Calu3 (cell line): ENCODE measurements around the gene STK36. TPM values are rescaled to one million over a fixed set of nuclear protein-coding genes. Genes with fewer than 3 reads are reported as not detected.

ENCODE experiments used
- Bru-seq: library from RNA; stranded (reverse); fragments of 400-500 nt; gene quantifications from one replicate; lab custom pipeline; 2021; lab: Mats Ljungman, UMichigan
- BruChase-seq, 2 experiments: library from RNA; stranded (reverse); fragments of 400-500 nt; gene quantifications; one replicate each; lab custom pipeline; 2021; lab: Mats Ljungman, UMichigan
- BruUV-seq: library from RNA; stranded (reverse); fragments of 400-500 nt; replicated peaks from 2 replicates; lab custom pipeline; 2021; lab: Mats Ljungman, UMichigan
- CTCF ChIA-PET: fragments of 300-600 bp; sonication (Branson Sonifier 250); formaldehyde crosslinking; loops from one replicate; lab custom pipeline; 2022; ENCODE audit warnings: antibody characterized with exemption; lab: Charles Lee
- DNase-seq: peaks from one replicate; pipeline ENCODE4 v3.0.0; 2022
- H3K27ac Mint-ChIP-seq: one replicate; pipeline ENCODE4 v1.8.0; 2022; ENCODE audit warnings: mixed read lengths; ENCODE audit not compliant: unreplicated experiment
- H3K27me3 Mint-ChIP-seq: one replicate; pipeline ENCODE4 v1.8.0; 2022; ENCODE audit warnings: mixed read lengths; ENCODE audit not compliant: unreplicated experiment
- H3K36me3 Mint-ChIP-seq: one replicate; pipeline ENCODE4 v1.8.0; 2022; ENCODE audit warnings: mild to moderate bottlenecking, moderate library complexity, mixed read lengths; ENCODE audit not compliant: insufficient read depth, unreplicated experiment
- H3K4me1 Mint-ChIP-seq: one replicate; pipeline ENCODE4 v1.8.0; 2022; ENCODE audit warnings: mild to moderate bottlenecking, low read depth, mixed read lengths; ENCODE audit not compliant: unreplicated experiment
- H3K4me3 Mint-ChIP-seq: one replicate; pipeline ENCODE4 v1.8.0; 2022; ENCODE audit warnings: mild to moderate bottlenecking, low read depth, moderate library complexity, mixed read lengths; ENCODE audit not compliant: unreplicated experiment
- H3K9me3 Mint-ChIP-seq: one replicate; pipeline ENCODE4 v1.8.0; 2022; ENCODE audit warnings: low read depth, mixed read lengths; ENCODE audit not compliant: unreplicated experiment
- intact Hi-C: fragments of 100-400 bp; cut with micrococcal nuclease; formaldehyde crosslinking; loops from one replicate; pipeline ENCODE4 v1.10.0; 2022; ENCODE audit not compliant: unreplicated experiment
- long read RNA-seq: library from polyadenylated mRNA; stranded (forward); transcript quantifications from one replicate; pipeline ENCODE4 v2.0.0, GENCODE V29; 2022
- total RNA-seq: library from RNA; stranded (reverse); gene quantifications from 2 replicates; pipeline ENCODE4 v1.2.3, GENCODE V29; 2022
- TF ChIP-seq, protein P1 (sequence below): fragments of 200-600 bp; IDR thresholded peaks from one replicate; pipeline ENCODE4 v1.8.0; 2022; ENCODE audit warnings: antibody characterized with exemption; ENCODE audit not compliant: unreplicated experiment

Gene STK36, protein sequence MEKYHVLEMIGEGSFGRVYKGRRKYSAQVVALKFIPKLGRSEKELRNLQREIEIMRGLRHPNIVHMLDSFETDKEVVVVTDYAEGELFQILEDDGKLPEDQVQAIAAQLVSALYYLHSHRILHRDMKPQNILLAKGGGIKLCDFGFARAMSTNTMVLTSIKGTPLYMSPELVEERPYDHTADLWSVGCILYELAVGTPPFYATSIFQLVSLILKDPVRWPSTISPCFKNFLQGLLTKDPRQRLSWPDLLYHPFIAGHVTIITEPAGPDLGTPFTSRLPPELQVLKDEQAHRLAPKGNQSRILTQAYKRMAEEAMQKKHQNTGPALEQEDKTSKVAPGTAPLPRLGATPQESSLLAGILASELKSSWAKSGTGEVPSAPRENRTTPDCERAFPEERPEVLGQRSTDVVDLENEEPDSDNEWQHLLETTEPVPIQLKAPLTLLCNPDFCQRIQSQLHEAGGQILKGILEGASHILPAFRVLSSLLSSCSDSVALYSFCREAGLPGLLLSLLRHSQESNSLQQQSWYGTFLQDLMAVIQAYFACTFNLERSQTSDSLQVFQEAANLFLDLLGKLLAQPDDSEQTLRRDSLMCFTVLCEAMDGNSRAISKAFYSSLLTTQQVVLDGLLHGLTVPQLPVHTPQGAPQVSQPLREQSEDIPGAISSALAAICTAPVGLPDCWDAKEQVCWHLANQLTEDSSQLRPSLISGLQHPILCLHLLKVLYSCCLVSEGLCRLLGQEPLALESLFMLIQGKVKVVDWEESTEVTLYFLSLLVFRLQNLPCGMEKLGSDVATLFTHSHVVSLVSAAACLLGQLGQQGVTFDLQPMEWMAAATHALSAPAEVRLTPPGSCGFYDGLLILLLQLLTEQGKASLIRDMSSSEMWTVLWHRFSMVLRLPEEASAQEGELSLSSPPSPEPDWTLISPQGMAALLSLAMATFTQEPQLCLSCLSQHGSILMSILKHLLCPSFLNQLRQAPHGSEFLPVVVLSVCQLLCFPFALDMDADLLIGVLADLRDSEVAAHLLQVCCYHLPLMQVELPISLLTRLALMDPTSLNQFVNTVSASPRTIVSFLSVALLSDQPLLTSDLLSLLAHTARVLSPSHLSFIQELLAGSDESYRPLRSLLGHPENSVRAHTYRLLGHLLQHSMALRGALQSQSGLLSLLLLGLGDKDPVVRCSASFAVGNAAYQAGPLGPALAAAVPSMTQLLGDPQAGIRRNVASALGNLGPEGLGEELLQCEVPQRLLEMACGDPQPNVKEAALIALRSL (N-terminal part only)
- total RNA-seq, result 42.4 and 50.6 TPM in 2 replicates
- percentile 57 among the genes with signal in this experiment for Bru-seq, nascent RNA
- percentile 68 among the genes with signal in this experiment for BruChase-seq, experiment 1, labeled RNA remaining after a 6-hour chase
- percentile 69 among the genes with signal in this experiment for BruChase-seq, experiment 2, labeled RNA remaining after a 2-hour chase
- long read RNA-seq, full-length matches to known transcripts, result 7 of 16 reads
- long read RNA-seq, partial matches to known transcripts, result 3 of 16 reads
- long read RNA-seq, other reads (novel, unspliced or antisense), result 6 of 16 reads

DNA sequence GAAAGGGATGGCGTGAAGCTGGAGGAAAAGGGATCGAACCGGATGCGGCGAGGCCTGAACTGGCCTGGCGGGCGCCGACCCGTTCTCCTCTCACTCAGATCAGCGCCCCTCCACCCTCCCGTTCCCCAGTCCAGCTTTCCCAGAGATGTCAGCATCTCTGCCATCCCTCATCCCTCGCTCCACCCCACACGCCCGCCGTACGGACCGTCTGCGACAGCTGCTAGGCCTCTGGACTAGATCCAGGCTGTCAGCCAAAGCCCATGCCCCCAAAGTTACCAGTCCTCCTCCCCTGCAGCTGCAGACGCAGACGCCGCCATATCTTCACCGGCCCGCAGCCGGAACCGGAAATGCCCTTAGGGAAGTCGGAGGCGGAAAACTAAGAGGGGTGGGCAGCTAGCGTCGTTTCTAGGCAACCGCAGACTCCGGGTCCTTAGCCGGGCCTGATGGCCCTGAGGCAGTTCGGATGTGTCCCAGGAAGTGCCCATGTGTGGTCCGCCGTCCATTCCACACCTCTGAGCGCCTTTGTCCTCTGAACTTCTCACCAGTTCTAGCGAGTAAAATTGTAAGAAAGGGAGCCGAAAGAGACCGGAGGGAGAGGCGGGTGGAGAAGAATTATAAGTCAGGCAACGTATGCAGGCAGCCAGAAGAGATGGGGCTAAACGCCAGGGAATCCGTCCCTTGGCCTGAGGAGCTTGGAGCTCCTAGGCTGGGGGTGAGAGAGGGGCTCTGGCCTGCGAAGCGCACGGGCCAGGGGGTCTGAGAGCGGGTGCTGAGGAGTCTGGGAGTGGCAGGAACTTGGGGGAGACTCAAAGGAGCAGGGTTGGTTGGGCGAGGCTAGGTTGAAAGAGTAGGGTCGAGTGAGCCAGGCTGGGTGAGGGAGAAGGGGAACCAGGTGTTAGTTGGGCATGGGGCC is at the start of gene STK36, which contains the start of gene RNF25:
STK36 (plus strand) TSS at position 433 of the 913 bp plus-strand sequence. CDS start 744 bp downstream, outside the sequence.
RNF25 (minus strand) TSS at position 349 of the 913 bp plus-strand sequence; CDS start at position 317, 32 bp downstream.
- no TSS peak for BruUV-seq
- H3K4me3 Mint-ChIP-seq, result peak within 1 kb of the TSS; percentile 88
- no peaks in the 10 kb centered on the region for H3K9me3 Mint-ChIP-seq
- intact Hi-C loops, result no loop called here
- no peaks in the 10 kb centered on the region for H3K27me3 Mint-ChIP-seq
- peak; percentile 82 for DNase-seq
- TF ChIP-seq, protein P1, sequence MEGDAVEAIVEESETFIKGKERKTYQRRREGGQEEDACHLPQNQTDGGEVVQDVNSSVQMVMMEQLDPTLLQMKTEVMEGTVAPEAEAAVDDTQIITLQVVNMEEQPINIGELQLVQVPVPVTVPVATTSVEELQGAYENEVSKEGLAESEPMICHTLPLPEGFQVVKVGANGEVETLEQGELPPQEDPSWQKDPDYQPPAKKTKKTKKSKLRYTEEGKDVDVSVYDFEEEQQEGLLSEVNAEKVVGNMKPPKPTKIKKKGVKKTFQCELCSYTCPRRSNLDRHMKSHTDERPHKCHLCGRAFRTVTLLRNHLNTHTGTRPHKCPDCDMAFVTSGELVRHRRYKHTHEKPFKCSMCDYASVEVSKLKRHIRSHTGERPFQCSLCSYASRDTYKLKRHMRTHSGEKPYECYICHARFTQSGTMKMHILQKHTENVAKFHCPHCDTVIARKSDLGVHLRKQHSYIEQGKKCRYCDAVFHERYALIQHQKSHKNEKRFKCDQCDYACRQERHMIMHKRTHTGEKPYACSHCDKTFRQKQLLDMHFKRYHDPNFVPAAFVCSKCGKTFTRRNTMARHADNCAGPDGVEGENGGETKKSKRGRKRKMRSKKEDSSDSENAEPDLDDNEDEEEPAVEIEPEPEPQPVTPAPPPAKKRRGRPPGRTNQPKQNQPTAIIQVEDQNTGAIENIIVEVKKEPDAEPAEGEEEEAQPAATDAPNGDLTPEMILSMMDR, result no peak
- H3K36me3 Mint-ChIP-seq, result peaks cover 34% of the 10 kb centered on the region
- peaks cover 16% of the 10 kb centered on the region for H3K4me1 Mint-ChIP-seq
- H3K27ac Mint-ChIP-seq, result peak within 1 kb of the TSS; percentile 68
- CTCF ChIA-PET, result interaction anchor here (0.6 to 1.9 kb wide), 9 partner anchors 13 to 1765 kb away, joined by 3 to 12 read pairs (median 5); partner anchors contain the start of gene TTLL4

DNA sequence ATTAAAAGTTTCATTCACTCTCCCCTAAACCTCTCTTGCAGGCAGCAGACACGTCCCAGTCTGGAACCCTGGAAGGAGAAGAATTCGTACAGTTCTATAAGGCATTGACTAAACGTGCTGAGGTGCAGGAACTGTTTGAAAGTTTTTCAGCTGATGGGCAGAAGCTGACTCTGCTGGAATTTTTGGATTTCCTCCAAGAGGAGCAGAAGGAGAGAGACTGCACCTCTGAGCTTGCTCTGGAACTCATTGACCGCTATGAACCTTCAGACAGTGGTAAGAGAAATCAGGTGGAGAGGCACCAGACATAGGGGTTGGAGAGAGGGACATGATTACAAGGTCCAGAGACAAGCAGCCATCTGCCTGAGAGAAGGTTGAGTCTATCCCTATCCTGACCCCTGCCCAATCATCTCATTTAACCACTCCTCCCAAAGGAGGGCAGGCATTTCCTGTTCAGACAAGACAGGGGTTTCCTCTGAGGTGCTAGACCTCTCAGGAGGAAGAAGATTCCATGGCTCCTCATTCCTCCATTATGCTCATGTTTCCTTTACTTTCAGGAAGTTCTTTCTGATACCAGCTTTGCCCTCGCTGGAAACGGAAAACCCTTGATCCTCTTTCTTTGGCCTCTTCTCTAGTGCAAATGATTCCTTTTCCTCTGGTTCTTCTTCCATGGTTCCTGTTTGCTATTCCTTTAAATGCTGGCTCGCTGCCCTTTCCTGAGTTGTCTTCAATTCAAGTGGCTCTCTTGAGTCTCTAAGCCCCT is 49.1 kb upstream of the STK36 start:
- CTCF ChIA-PET, result no interaction called here
- Mint-ChIP-seq H3K4me3 (no peak overlapping the region), H3K9me3 (no peaks in the 10 kb centered on the region), H3K27ac (no peak overlapping the region), H3K27me3 (no peaks in the 10 kb centered on the region), H3K36me3 (no peaks in the 10 kb centered on the region), H3K4me1 (no peaks in the 10 kb centered on the region)
- intact Hi-C loops, result no loop called here
- no TSS peak for BruUV-seq
- DNase-seq, result no peak
- TF ChIP-seq, protein P1, result no peak

DNA sequence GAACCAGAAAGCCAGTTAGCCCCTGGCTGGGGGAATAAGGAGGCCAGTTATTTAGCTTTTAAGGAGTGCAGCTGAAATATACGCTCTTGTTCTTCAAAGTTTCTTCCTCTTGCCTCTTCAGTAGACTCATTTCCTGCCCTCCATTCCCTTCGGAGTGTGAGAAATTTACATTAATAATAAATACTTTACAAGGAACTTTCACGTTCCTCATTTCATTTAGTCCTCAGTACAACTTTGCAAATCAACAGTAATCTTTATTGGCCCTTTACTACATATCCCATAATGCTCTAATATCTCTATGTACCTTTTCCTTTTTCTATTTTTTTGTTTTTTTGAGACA is 48.5 kb upstream of the STK36 start:
- no TSS peak for BruUV-seq
- Mint-ChIP-seq H3K4me1 (no peaks in the 10 kb centered on the region), H3K4me3 (no peak overlapping the region), H3K27me3 (no peaks in the 10 kb centered on the region), H3K36me3 (no peaks in the 10 kb centered on the region), H3K9me3 (no peaks in the 10 kb centered on the region), H3K27ac (no peak overlapping the region)
- CTCF ChIA-PET, result no interaction called here
- TF ChIP-seq, protein P1, result no peak
- DNase-seq, result no peak
- intact Hi-C loops, result no loop called here
